NCI-H526 (cell line): ENCODE results near the gene IGHMBP2.

Experiments used
- DNase-seq, 2 experiments: peaks; one replicate each; lab custom pipeline; 2025; lab: John Stamatoyannopoulos, UW

IGHMBP2 gene

GRCh38 chr11:68982134-68982533, 78.4 kb downstream of the IGHMBP2 start:
- no peak for DNase-seq

DNA sequence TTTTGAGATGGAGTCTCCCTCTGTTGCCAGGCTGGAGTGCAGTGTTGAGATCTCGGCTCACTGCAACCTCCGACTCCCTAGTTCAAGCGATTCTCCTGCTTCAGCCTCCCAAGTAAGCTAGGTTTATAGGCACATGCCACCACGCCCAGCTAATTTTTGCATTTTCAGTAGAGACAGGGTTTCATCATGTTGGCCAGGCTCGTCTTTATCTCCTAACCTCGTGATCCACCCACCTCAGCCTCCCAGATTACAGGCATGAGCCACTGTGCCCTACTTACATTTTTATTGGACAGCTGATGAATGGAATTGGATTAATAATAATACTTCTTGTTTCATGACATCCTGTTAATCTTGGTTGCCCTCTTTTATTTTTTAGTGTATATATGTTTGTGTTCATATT, 80.1 kb downstream of the IGHMBP2 start:
- no peak for DNase-seq

GRCh38 chr11:68987211-68987610, 83.5 kb downstream of the IGHMBP2 start:
- DNase-seq, result no peak

DNA sequence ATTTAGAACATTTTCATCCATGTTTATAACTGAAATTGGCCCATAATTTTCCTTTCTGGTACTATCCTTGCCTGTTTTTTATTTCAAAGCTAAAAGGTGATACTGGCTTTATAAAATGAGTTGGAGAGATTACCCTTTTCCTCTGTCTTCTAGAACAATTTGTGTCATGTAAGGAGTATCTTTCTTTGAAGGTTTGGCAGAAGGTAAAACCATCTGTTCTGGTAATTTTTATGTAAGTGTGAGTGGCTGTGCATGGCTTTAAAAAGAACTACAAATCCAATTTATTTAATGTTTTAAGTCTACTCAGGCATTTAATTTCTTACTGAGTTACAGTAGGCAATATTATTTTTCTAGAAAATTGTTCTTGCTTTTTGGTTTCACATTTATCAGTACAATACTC, 84.8 kb downstream of the IGHMBP2 start:
- no peak for DNase-seq
